HG03378 (cell line): Measurements from ENCODE around the gene ZNF624.
"Not testable (repeated sequence)": the region's sequence is repeated elsewhere in the genome, so short reads cannot be mapped to it uniquely, and the experiment has no call there.

Experiments
- ATAC-seq: cut with Tn5 transposase; IDR thresholded peaks from one replicate; pipeline ENCODE4 v1.9.1; 2021; ENCODE audit warnings: mild to moderate bottlenecking, moderate library complexity; ENCODE audit not compliant: unreplicated experiment

Gene ZNF624

GRCh38 chr17:16653367-16654041 is at the start of gene ZNF624:
ZNF624 (minus strand) TSS chr17:16653850.
- peak; percentile 85 for ATAC-seq

DNA sequence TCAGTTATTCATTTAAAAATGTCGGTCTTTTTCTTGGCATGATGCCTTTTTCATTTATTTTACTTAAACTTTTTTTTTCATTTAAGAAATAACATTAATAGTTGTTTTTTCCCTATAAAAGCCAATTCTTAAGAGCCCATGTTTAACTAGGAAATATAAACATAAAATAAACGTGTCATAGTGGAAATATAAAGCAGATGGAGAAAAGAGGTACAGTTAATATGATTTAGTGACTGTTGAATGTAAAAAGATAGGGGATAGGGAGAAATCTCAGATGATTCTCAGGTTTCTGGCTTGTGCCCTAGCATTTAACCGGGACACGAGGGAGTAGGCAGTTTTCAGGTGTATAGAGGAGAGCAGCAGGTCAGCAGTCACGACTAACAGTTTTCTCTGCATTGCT is 44.0 kb upstream of the ZNF624 start:
- not testable (repeated sequence) for ATAC-seq

DNA sequence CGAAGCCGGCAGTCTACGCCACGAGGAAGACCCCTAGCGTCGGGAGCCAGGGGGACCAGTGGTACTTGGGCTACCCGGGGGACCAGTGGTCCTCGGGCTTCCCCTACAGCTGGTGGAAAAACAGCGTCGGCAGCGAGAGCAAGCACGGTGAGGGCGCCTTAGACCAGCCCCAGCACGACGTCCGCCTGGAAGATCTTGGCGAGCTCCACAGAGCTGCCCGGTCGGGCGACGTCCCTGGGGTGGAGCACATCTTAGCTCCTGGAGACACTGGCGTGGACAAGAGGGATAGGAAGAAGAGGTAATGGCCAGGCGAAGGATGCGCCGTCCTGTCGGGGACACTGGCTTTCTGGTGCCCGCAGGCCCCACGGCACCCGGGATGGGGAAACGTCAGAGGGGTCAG is 36.8 kb upstream of the ZNF624 start:
- not testable (repeated sequence) for ATAC-seq

- ATAC-seq, result not testable (repeated sequence)
These were observed 36.2 kb upstream of the ZNF624 start, which contains the start of gene CCDC144A for GRCh38 chr17:16689731-16690281. CCDC144A (plus strand) TSS chr17:16690241; CDS start chr17:16690401, 160 bp downstream.

DNA sequence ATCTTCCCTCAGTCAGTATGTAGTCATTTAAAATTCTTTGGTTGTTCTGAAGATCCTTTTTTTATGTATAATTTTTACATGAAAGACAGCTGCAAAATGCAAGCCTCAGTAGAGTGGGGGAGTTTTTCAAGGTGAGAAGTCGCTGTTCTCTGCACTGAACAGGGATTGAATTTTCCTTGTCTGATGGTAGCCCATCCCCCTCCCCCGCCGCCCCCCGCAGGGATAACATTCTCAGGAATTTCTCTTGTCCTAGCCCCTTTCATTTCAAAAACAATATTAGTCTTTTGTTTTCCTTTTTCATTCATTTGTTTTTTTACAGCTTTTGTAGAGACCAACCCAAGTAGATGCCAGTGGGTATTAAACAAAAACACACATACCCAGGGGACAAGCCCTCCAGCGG is 33.5 kb upstream of the ZNF624 start:
- ATAC-seq, result not testable (repeated sequence)

DNA sequence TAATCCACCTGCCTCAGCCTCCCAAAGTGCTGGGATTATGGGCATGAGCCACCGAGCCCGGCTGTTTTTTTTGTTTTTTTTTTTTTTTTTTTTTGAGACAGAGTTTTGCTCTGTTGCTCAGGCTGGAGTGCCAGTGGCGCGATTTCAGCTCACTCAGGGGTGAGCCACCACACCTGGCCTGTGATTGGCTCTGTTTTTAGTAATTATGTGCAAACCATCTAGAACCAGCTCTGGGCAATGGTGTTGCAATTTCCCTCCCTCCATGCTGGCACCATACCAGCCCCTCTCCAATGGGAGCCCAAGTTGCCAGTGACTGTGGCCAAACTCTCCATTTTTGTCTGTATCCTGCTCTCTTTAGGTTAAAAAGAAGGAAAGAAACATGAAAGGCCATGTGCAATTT is 32.4 kb upstream of the ZNF624 start:
- ATAC-seq, result not testable (repeated sequence)

DNA sequence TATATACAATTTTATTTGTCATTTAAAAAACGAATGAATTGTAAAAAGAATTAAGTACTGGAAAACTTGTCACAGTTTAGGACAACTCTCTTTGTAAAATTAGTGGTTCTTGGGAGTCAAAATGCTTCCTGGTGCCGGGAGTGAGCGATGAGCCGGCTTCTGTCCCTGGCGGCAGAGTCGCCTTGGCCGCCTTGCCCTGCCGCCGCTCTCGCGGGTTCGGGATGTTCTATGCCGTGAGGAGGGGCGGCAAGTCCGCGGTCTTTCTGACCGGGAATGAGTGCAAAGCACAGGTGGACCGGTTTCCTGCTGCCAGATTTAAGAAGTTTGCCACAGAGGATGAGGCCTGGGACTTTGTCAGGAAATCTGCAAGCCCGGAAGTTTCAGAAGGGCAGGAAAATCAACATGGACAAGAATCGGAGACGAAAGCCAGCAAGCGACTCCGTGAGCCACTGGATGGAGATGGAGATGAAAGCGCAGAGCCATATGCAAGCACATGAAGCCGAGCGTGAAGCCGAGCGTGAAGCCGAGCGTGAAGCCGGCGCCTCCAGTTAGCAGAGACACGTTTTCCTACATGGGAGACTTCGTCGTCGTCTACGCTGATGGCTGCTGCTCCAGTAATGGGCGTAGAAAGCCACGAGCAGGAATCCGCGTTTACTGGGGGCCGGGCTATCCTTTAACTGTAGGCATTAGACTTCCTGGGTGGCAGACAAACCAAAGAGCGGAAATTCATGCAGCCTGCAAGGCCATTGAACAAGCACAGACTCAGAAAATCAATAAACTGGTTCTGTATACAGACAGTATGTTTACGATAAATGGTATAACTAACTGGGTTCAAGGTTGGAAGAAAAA is 29.9 kb upstream of the ZNF624 start:
- ATAC-seq, result not testable (repeated sequence)

- no peak for ATAC-seq
These were observed 23.1 kb upstream of the ZNF624 start for GRCh38 chr17:16676676-16677268.

- not testable (repeated sequence) for ATAC-seq
These were observed 13.4 kb upstream of the ZNF624 start for GRCh38 chr17:16666907-16667636.

DNA sequence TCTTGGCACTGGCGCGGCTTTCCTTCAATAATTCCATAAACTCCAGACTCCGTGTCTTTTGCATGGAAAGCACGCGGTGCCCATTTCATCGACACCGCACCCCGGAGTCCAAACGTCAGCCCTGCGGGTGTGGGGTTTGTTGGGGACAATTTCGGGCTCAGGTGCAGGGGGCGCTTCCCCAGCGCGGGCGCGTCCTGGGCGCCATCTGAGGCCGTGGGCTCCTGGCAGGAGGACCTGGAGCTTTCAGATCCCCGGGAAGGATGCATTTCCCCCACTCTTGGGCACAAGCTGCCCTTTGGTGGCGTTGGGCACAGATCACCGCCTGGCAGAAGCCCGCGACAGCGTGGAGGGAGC is 12.9 kb upstream of the ZNF624 start:
- ATAC-seq, result not testable (repeated sequence)

- no peak for ATAC-seq
These were observed 9.3 kb upstream of the ZNF624 start for GRCh38 chr17:16662936-16663335.

DNA sequence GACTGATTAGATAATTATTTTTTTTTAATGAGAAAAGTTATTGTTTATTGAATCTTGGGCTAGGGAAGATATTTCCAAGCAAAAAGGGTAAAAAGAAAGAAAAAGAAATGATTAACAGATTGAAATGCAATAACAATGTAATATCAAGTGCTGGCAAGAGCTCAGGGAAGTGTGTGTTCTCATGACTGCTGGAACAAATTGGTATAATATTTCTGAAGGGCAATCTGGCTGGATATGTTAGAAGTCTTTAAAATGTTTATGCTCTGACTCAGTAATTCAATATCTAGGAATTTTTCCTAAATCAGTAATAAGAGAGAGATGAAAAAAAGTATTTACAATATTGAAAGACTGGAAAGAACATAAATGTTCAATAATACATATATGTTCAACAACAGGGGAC is 7.6 kb upstream of the ZNF624 start:
- ATAC-seq, result no peak

GRCh38 chr17:16652847-16653366 is 743 bp downstream of the ZNF624 start:
- ATAC-seq, result no peak

GRCh38 chr17:16652252-16652651 is 1.4 kb downstream of the ZNF624 start:
- no peak for ATAC-seq

DNA sequence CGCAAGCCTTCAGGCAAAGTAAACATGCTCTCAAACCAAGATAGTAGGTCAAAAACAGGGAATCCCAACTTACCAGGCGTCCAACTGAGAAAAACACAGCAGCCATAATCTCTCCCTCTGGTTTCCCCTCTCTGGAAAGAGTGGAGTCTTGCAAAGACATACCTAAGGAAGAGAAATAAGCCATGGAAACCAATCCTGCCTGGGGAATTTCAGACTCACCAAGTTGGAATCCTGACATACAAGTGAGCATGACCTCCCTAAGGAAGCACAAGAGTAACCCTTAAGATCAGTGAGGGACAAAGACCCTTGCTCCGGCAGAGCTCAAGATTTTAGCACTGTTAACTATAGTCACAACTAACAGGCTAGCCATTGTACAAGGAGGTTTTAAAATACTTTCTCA is 4.1 kb downstream of the ZNF624 start:
- ATAC-seq, result no peak

DNA sequence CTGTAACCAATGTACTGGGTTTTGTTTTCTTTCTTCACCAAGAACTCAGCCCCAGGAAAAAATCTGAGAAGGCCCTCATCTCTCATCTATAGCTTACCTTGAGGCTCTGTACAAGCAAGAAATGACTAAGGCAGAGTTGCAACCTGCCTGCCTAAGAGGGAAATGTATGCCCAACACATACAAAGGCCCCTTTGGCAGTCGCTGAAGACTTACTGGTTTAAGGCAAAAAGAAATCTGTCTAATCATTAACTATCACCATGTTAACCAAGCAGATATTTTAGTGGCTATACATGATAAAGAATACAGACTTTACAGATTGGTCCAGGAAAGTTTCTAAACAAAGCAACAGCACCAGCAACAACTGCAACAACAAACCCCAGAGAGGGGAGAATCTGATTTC is 14.2 kb downstream of the ZNF624 start:
- ATAC-seq, result no peak

DNA sequence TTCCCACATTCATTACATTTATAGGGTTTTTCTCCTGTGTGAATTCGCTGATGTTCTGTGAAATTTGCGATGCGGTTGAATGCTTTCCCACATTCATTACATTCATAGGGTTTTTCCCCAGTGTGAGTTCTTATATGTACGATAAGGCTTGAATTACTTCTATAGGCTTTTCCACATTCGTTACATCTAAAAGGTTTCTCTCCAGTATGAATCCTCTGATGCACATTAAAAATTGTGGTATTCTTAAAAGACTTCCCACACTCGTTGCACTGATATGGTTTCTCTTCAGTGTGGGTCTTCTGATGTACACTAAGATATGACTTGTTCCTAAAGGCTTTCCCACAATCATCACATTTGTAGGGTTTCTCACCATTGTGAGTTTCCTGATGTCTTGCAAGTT is 30.4 kb downstream of the ZNF624 start:
- no peak for ATAC-seq

DNA sequence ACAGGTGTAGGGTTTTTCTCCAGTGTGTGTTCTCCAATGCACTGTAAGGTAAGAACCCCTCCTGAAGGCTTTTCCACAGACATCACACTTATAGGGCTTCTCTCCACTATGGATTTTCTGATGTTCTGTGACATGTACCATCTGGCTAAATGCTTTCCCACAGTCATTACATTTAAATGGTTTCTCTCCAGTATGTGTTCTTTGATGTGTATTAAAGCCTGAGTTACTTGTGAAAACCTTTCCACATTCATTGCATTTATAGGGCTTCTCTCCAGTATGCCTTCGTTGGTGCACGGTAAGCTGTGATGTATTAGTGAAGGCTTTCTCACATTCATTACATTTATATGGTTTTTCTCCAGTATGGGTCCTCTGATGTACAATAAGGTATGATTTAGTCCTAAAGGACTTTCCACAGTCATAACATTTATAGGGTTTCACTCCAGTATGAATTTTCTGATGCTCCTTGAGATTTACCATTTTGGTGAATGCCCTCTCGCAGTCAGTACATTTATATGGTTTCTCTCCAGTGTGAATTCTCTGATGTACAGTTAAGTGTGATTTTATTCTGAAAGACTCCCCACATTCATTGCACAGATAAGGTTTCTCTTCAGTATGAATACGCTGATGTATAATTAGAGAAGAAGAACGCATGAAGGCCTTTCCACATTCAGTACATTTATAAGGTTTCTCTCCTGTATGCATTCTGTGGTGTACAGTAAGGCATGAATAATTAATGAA is 30.9 kb downstream of the ZNF624 start:
- no peak for ATAC-seq

GRCh38 chr17:16617481-16618060 is 36.1 kb downstream of the ZNF624 start:
- no peak for ATAC-seq

DNA sequence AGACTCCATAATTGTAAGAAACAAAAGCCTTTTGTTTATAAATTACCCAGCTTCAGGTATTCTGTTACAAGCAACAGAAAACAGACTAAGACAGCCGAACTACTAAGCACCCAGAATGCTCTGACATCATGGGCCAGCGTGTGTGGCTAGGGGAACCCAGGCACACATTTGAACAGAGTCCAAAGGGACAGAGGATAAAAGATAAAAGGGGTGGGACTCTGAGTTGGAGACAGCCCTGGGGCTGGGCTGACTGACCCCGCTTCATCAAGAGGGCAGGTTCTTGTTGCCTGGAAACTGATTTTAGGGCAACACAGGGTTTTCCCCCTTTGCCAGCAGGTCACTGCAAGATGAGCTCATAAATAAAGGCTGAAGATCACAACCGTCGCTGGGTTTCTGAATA is 54.1 kb downstream of the ZNF624 start:
- no peak for ATAC-seq
